GM08714 (cell line): ENCODE data around the gene RRBP1.

Experiments
- H3K4me3 ChIP-seq: fragments of 200-500 bp; sonication (Bioruptor generic); 2 replicates; pipeline ENCODE4 v1.5.1; 2014; ENCODE audit warnings: mild to moderate bottlenecking, low read length, inconsistent platforms
- ZNF274 ChIP-seq: IDR thresholded peaks from 2 replicates; pipeline ENCODE4 v1.6.1; 2012; ENCODE audit warnings: mild to moderate bottlenecking, low read depth, low read length

The RRBP1 gene

DNA sequence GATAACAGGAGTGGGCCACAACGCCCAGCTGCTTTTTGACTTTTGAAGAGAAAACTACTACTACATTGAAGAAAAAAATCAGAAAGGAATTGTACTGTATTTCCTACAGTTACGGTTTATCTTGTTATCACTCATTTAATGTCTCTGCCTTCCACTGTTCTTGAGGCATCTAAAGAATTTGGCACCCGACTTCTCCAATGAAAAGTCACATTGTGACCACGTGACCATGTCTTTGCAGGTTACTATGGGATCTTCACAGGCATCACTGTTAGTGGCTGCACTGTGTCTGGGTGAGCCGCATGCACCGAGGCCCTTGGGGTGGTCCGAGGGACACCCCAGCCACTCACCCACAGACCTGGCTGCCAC lies 26.8 kb downstream of the RRBP1 start:
- H3K4me3 ChIP-seq = no peak overlapping the region
- TF ChIP-seq ZNF274 = no peak

DNA sequence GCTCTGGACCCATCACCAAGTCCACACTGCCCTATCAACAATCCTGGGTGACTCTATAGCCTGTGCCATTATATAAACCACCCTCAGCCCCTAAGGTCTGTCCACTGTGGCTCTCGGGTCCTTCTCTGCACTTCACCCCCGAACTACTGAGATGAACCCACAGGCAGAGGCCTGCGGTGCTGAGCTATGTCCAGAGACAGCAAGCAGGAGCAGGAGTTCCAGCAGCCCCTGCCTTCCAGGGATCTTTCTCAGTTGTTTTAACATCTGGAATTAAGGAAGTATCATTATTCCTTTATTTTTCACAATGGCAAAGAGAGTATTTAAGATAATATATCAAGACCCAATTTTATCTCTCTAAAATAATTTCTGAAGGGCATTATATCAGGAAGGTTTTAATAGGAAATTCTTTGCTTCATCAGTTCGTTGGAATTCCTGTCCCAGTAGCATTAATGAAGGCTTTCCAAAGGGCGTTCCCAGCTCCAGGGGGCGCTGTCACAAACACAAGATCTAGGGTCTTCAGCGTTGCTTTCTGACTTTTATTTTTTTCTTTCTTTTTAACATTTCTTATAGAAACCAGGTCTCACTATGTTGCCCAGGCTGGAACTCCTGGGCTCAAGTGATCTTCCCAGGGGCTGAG lies 27.3 kb downstream of the RRBP1 start:
- H3K4me3 ChIP-seq = no peak overlapping the region
- TF ChIP-seq ZNF274 = no peak

DNA sequence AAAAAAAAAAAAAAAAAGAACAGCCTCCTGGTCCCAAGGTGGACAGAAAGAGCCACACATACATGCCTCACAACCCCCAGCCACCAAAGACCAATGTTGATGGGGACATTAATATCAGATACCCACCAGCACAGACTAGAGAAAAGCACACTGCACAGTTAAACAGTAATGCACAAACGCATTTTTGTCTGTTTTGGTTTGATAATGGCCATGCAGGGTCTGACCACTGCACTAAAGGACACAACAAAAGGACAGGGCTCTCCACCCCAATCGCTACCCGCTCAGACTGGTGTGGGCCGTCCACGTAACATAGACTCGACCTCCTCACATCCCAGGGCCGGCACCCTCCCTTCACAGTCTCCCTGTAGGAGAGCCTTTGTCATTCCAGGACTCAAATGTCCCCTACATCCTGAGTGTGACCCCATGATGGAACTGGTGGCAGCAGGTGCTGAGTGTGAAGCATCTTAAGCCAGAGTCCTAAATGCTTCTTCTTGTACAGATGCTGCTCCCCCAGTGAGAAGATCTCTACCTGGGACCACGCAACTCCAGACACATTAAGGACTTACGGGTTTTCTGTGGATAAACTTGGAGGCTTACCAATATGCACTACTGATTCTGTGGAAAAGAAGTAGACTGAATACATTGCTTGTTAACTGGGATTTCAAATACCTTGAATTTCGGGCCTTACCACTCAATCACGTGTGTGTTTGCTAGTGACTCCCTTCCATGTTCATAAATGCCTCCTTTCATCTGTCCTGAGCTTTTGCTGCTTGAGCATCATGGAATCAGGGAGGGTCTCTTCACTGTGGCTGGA lies 28.0 kb downstream of the RRBP1 start:
- TF ChIP-seq ZNF274 = no peak
- H3K4me3 ChIP-seq = no peak overlapping the region

GRCh38 chr20:17652411-17652810 lies 29.6 kb downstream of the RRBP1 start:
- H3K4me3 ChIP-seq = no peak overlapping the region
- no peak for TF ChIP-seq ZNF274

GRCh38 chr20:17651760-17652388 lies 30.2 kb downstream of the RRBP1 start:
- TF ChIP-seq ZNF274 = no peak
- no peak overlapping the region for H3K4me3 ChIP-seq

- no peak overlapping the region for H3K4me3 ChIP-seq
- no peak for TF ChIP-seq ZNF274
Measured at GRCh38 chr20:17651129-17651759, 30.8 kb downstream of the RRBP1 start.

DNA sequence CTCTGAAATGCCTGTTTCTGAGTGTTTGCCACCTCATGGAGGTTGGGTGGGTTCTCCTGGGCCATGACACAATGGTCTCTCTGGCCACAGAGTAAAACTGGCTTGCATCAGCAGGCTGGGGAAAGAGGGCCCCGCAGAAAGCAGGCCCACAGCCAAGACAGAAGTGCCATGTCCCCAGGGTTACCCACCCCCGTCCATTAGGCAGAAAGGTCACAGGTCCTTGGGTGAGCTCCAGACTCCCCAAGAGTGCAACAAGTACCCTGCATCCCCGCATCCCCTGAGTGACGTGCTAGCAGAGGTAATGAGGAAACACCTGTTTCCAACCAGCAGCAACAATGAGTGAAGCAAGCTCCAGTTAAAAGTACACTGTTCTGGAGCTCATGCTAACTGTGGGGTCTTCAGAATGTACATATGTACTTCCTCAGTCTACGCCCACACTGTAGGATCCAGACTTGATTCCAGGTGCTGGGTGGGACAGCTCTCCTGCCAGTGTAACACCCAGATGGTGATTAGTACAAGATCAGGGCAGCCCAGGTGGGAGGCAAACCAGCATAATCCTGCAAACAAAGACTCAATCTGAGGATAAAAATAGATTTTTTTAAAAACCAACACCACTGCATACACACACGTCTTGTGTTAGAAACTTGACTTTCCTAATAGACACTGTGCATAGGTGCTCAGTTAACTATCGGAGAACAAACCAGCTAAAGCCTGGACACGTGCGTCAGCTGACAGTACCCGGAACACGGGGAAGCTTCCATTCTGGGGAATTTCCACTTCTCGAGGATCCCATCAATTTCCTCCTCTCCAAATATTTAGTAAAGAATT lies 31.5 kb downstream of the RRBP1 start:
- H3K4me3 ChIP-seq = no peak overlapping the region

GRCh38 chr20:17648791-17649730 lies 33.0 kb downstream of the RRBP1 start:
- no peak overlapping the region for H3K4me3 ChIP-seq
- no peak for TF ChIP-seq ZNF274

More for the DNA sequence above, 31.5 kb downstream of the RRBP1 start:
- no peak for TF ChIP-seq ZNF274

DNA sequence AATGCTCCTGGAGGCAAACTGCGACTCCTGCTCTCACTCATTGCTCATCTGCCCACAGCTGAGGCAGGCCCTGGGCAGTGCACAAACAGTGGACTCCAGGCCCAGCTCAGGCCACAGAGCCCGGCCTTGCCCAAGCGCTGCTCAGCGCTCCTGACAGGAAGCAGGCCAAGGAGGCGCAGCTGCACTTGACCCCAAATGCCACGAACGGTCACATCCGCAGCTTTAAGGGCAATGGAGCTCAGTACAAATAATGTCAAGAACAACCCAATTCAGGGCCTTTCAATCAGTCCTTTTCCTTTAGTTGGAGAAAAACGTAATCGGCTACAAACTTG lies 33.8 kb downstream of the RRBP1 start:
- H3K4me3 ChIP-seq = no peak overlapping the region

GRCh38 chr20:17647391-17648314 lies 34.4 kb downstream of the RRBP1 start:
- no peak overlapping the region for H3K4me3 ChIP-seq
- no peak for TF ChIP-seq ZNF274

More for the DNA sequence above, 33.8 kb downstream of the RRBP1 start:
- no peak for TF ChIP-seq ZNF274

GRCh38 chr20:17646961-17647301 lies 35.1 kb downstream of the RRBP1 start:
- no peak for TF ChIP-seq ZNF274
- no peak overlapping the region for H3K4me3 ChIP-seq
